ENCODE results near the gene TMLHE.

- TF ChIP-seq YY1 (IDR thresholded peaks at IDR 0.05; ENCODE audit: insufficient read depth, insufficient read length) (no peak), SUZ12 (IDR thresholded peaks at IDR 0.05; ENCODE audit: extremely low read depth, insufficient read depth, insufficient read length) (no peak), ZNF274 (IDR thresholded peaks at IDR 0.05; ENCODE audit: low read depth, low read length) (no peak)
These were observed 98.5 kb downstream of the TMLHE start for GRCh38 chrX:155514225-155514624.

All from NT2/D1 (cell line).